Measurements from ENCODE around the gene GNG7. TPM values are rescaled to one million over a fixed set of nuclear protein-coding genes. Genes with fewer than 3 reads are reported as not detected.

Gene GNG7
- total RNA-seq, 1 donor from 2014 or later = 7.7 TPM

- no peak for DNase-seq (ENCODE audit: low spot score)
- H3K27ac Mint-ChIP-seq (ENCODE audit: unreplicated experiment) = no peak overlapping the region
Observed at GRCh38 chr19:2591537-2592291, 110.8 kb downstream of the GNG7 start.

GRCh38 chr19:2590630-2591399 is 111.7 kb downstream of the GNG7 start:
- no peak for DNase-seq (ENCODE audit: low spot score)
- H3K27me3 Mint-ChIP-seq (ENCODE audit: unreplicated experiment) = peaks cover 2% of the 10 kb centered on the region
- TF ChIP-seq CTCF (IDR thresholded peaks at IDR 0.05; ENCODE audit: unreplicated experiment) = no peak

More at GRCh38 chr19:2591537-2592291, 110.8 kb downstream of the GNG7 start:
- H3K4me3 Mint-ChIP-seq (ENCODE audit: unreplicated experiment) = no peak overlapping the region
- peaks cover 9% of the 10 kb centered on the region for H3K4me1 Mint-ChIP-seq (ENCODE audit: unreplicated experiment)
- TF ChIP-seq CTCF (IDR thresholded peaks at IDR 0.05; ENCODE audit: unreplicated experiment) = no peak
- peaks cover 9% of the 10 kb centered on the region for H3K36me3 Mint-ChIP-seq (ENCODE audit: low read depth, unreplicated experiment)
- peaks cover 4% of the 10 kb centered on the region for H3K27me3 Mint-ChIP-seq (ENCODE audit: unreplicated experiment)
- H3K9me3 Mint-ChIP-seq (ENCODE audit: unreplicated experiment) = no peaks in the 10 kb centered on the region

GRCh38 chr19:2589441-2589840 is 113.1 kb downstream of the GNG7 start:
- Mint-ChIP-seq H3K4me1 (ENCODE audit: unreplicated experiment) (peaks cover 8% of the 10 kb centered on the region), H3K9me3 (ENCODE audit: unreplicated experiment) (no peaks in the 10 kb centered on the region), H3K4me3 (ENCODE audit: unreplicated experiment) (peak overlapping the region; percentile 59), H3K27ac (ENCODE audit: unreplicated experiment) (no peak overlapping the region), H3K27me3 (ENCODE audit: unreplicated experiment) (peaks cover 2% of the 10 kb centered on the region), H3K36me3 (ENCODE audit: low read depth, unreplicated experiment) (peaks cover 9% of the 10 kb centered on the region)
- TF ChIP-seq CTCF (IDR thresholded peaks at IDR 0.05; ENCODE audit: unreplicated experiment) = no peak
- no peak for DNase-seq (ENCODE audit: low spot score)

More at GRCh38 chr19:2590630-2591399, 111.7 kb downstream of the GNG7 start:
- Mint-ChIP-seq H3K4me3 (ENCODE audit: unreplicated experiment) (no peak overlapping the region), H3K27ac (ENCODE audit: unreplicated experiment) (no peak overlapping the region), H3K4me1 (ENCODE audit: unreplicated experiment) (peaks cover 9% of the 10 kb centered on the region), H3K9me3 (ENCODE audit: unreplicated experiment) (no peaks in the 10 kb centered on the region), H3K36me3 (ENCODE audit: low read depth, unreplicated experiment) (peaks cover 9% of the 10 kb centered on the region)

- Mint-ChIP-seq H3K27me3 (ENCODE audit: unreplicated experiment) (peaks cover 4% of the 10 kb centered on the region), H3K4me1 (ENCODE audit: unreplicated experiment) (peaks cover 7% of the 10 kb centered on the region), H3K27ac (ENCODE audit: unreplicated experiment) (no peak overlapping the region), H3K9me3 (ENCODE audit: unreplicated experiment) (peaks cover 4% of the 10 kb centered on the region), H3K36me3 (ENCODE audit: low read depth, unreplicated experiment) (peaks cover 13% of the 10 kb centered on the region), H3K4me3 (ENCODE audit: unreplicated experiment) (no peak overlapping the region)
- TF ChIP-seq CTCF (IDR thresholded peaks at IDR 0.05; ENCODE audit: unreplicated experiment) = no peak
- DNase-seq (ENCODE audit: low spot score) = no peak
Observed at GRCh38 chr19:2588081-2588777, 114.3 kb downstream of the GNG7 start.

Data from endothelial cell (in vitro differentiated cells).